NOMO-1 (cell line): ENCODE results near the gene NFIB.

ENCODE experiments used
- DNase-seq, 2 experiments: peaks; one replicate each; lab custom pipeline; 2025; ENCODE audit not compliant: unreplicated experiment in 2 of 2; lab: John Stamatoyannopoulos, UW

The NFIB gene

GRCh38 chr9:14192556-14192955 is 121.4 kb downstream of the NFIB start:
- no peak for DNase-seq

- no peak for DNase-seq
These were observed 122.4 kb downstream of the NFIB start for GRCh38 chr9:14191512-14191911.

DNA sequence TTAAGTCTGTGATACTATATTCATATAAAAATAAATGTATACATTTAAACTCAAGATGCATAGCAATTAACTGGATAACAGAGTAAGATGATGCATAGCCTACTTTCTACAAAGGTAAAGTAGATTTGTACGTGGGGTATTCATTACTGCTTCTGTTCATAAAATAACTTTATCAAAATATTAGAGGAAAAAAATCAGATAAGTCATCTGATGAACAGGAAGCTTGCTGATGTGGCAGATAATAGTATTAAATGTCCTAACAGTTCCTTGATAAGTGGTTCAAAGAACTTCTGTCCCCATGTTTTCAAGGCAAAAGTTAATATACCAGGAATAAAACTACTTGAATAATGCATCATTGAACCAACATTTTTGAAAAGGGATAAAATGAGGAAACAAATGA is 123.7 kb downstream of the NFIB start:
- no peak for DNase-seq

- DNase-seq = no peak
These were observed 124.4 kb downstream of the NFIB start for GRCh38 chr9:14189578-14189977.

DNA sequence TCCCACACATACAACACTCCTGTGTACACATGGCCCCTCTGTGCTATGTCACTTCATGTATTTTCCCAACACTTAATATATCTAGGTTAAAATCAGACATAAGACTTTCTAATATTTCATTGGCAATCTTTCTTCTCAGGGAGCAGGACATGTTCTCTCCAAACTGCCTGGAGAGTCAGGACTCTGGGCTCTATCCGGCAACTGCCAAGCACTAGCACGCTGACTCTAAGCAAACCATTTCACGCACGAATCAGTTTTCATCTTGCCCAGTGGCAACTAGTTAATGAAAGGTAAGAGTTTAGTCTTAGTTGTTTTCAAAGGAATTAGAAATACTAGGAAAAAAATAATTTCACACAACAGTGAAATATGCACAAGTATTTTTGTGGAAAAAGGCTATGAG is 124.8 kb downstream of the NFIB start:
- no peak for DNase-seq

DNA sequence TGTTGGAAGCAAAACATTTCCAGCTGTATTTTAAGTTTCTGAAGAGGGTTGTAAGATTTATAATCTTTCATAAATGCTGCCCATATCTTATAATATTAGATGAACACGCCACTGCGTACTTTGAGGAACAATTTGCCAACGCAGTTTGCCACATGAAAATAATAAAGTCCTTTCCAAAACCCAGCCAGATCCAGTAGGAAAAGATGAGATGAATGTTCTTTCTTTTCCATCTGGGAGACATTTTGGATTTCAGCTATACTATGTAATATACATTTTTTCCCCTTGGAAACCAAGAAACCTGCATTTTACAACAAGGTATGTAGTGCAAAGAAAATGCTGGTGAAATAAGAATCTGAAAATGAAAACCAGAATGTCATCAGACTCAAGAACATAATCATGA is 125.4 kb downstream of the NFIB start:
- DNase-seq = no peak

DNA sequence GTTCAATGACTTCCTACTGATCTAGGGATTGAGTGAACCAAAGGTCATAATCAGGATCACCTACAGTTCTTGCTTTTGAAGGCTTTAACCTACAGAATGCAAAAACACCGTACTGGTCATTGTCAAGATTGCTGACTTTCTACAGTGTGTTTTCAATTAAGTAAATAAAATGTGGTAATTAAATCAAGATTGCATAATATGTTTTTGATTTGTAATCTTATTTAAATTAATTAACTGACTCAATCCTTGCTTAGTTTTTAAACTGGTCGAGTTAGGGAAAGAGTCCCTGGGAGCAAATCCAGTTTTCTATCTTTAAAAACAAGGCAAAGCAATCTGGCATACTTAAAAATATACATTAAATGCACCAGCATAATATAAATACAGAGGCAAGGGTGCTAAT is 125.9 kb downstream of the NFIB start:
- DNase-seq = no peak

GRCh38 chr9:14186096-14186495 is 127.8 kb downstream of the NFIB start:
- DNase-seq = no peak

GRCh38 chr9:14185016-14185415 is 128.9 kb downstream of the NFIB start:
- no peak for DNase-seq

DNA sequence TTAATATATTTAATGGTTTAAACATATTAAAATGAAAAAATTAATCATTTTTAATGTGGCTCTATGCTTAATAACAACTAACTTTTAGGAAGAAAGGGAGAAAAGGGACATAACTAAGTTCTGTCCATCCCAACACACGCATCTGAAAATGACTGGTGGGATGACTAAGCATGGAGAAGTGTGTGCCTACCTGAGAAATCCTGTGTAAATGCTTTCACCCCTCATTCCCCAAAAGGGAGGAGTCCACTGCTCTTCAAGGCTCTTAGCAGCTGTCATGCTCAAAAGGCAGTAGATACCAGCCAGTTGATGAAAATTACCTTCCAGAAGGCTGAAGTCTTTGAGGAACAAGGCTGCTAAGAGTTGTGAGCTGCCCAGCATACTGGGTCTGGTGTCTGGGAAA is 130.9 kb downstream of the NFIB start:
- DNase-seq = no peak

DNA sequence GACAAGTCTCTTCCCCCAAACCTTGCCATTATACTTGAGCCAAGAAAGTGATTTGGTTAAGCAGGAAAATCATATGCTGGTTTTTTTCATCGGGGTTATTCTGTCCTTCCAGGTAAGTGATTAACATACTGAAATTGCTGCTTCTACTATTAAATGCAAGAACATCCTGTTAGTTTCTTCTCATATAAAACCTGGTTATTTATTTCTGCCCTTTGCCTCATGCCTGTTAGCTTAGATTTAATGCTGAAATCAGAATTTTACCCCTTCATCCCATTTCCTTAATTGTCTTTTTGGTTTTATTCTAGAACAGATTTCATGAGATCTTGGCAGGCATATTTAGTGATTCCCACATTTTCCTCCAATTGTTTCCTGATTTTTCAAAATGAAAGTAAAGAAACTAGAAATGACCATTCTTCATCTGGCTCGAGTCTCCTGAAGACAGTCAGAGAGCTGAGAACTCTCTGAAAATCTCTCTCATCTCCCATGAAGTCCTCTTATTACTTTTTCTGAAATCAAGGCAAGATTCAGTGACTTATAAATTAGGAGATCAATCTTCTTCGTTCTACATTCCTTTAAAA is 132.9 kb downstream of the NFIB start:
- no peak for DNase-seq

DNA sequence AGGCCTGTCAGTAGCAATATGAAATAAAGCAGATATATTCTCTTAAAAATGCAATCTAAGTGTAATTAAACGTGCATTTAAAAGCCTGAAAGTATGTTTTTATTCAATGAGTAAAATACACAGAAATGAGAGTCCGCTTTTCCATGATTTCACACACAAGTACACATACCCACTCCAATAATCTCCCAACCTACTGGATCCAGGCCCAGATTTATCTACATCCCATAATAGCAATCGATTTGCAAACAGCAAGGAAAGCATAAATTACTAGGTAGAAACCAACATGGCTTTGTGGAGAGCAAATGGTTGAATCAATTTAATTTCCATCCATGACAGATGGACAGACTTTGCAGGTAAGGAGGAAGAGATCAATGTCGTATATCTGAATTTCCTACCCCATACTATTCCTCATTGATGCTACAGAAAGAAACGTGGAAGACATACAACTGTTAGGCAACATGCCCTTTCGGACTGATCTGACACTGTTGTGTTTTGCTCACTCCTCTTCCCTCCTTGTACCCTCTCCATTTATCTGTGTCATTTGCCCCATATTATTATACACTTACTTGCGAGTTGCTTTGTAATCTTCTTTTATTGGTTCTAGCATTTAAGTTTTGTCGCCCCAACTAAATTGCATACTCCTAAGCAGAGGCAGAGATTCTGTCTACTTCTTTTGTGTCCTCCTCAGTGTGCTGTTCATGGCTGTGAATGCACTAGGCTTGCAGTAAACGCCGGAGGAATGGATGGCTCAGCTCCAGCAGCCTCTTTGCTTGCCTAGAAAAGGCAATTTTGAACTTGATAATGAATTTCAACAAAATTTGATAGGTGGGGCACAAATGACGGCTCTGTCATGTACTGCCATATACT is 133.6 kb downstream of the NFIB start:
- DNase-seq = no peak

- DNase-seq = no peak
These were observed 134.5 kb downstream of the NFIB start for GRCh38 chr9:14179449-14179848.

DNA sequence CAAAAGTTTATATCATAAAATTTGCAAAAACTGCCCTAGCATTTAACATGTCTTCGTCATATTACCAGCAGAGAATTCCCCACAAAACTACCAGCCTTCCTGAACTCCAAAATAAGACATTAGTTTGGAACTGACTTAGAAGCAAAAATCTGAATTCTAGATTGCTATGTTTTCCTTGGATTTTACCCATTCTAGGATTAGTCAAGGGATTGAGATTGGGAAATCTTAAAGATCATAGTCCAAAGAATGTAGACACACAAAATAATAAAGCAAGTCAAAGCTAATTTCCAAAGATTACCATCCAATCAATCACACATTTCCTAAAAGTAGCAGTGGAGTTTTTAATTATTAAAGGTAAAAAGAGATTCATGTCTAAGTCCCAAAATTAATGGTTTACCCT is 138.2 kb downstream of the NFIB start:
- DNase-seq = no peak

GRCh38 chr9:14173713-14174112 is 140.2 kb downstream of the NFIB start:
- DNase-seq = no peak

DNA sequence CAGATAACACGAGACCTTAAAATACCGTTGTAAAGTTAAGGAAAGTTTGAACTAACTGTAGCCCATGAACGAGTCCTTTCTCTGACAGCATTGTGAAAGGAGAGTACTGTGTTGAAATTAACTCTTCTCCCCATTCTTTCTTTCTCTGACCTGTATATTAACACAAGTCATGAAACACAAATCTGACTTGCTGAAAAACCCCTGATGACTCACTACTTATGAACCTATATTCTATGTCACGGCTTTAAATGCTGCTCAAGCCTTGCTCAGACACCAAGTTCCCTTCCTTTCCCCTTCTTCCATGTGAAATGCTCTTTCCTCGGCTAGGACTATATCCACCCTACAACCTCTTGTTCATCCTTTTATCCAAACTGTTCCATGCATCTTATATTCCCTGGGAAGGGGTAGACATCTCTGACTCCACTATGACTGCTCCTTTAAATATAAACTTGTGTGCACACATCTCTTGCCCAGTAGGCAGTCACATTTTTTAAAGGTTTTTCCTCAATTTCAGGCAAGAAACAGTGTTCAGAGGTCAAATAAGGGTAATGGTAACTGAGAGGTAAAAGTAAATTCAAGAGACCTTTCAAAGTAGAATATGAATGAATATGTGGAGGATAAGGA is 142.9 kb downstream of the NFIB start:
- no peak for DNase-seq

- DNase-seq = no peak
These were observed 143.5 kb downstream of the NFIB start for GRCh38 chr9:14170392-14170931.

DNA sequence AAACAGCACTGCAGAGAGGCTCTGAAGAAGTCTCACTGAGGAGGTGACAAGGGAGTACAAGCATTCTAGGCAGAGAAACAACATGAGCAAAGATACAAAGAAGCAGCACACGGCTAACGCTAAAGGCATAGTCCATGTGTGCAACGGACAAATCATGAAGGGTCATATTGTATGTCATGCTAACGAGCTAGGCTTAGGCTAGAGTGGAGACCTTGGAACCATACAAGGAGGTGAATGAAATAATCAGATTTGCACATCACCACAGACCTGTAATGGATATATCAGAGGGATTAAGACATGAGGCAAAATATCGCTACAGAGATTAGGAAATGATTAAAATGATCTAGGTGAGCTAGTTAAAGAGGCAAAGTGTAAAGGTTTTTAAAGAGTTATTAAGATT is 145.6 kb downstream of the NFIB start:
- no peak for DNase-seq

DNA sequence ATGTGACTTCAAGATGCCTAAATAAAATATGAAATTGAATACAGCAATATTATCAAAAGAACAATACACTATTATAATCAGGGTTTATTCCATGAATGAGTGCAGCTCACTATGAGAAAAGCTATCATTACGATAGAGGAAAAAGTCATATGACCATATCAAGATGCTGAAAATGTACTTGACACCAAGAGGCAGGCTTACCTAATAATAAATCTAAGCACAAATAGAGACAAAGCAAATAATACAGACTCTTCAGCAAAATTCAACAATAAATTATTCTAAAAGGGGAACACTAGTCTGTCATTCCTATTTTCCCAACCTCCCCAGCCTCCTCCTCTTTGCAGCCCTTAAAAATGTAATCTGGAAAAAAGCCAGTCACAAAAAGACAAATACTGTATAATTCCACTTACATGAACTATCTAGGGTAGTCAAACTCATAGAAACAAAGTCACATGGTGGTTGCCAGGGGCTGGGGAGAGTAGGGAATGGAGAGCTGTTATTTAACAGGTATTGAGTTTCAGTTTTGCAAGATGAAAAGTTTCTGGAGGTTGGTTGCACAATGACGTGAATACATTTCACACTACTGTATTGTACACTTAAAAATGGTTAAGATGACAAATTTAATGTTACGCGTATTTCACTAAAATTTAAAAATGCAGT is 148.4 kb downstream of the NFIB start:
- DNase-seq = no peak

DNA sequence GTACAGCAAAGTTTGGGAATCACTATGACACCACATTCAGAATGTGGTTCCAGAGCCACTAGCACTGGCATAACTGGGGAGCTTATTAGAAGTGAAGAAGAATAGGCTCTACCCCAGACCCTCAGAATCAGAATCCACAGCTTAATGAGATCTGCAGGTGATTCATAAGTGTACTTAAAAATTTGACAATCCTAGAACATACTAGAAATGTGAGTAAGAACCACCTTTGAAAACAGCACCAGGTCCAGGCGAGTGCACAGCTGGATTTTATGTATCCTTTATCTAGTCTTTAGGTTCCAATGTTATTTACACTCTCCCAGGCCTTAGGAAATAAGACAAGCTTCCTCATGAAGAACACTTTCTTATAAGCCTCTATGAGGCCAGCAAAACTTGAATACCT is 149.0 kb downstream of the NFIB start:
- no peak for DNase-seq
